HG03039 (cell line): Measurements from ENCODE around the gene MAP1LC3B2.

Experiments used
- ATAC-seq: cut with Tn5 transposase; IDR thresholded peaks from one replicate; pipeline ENCODE4 v1.9.1; 2021; ENCODE audit warnings: mild to moderate bottlenecking, moderate library complexity; ENCODE audit not compliant: unreplicated experiment

The MAP1LC3B2 gene

DNA sequence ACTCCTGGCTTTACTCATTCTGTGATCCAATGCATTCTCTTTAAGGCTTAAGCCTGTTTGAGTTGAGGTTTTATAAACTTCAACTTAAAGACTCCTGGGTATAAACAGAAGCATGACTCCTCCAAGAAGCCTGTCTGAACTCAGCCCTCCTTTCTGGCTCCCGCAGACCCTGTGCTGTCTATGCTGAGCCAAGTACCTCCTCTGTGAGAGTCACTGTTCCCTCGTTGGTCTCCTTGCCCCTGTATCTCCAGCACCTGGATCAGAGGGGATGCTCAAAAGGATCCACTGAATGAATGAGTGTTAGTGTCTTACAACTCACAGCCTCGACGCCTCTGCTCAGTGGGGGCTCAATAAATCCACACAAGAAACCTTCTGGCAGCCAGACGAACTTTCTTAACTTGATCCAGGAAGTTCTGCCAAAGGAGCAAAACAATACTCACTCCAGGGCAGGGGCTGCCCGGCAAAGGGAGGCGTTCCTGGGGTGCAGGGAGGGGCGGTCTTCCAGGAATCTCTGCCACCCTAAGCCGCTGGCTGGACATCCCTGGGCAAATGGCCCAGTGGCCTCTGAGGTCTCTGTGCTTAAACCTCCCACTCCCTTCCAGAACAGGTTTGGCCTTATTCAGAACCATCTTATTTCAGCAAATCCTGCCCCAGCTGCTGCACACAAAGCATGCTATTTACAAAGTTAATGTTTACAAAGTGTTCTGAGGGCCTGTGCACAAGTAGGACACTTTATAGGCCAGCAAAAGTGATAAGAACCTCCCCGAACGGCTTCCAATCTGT is 32.9 kb downstream of the MAP1LC3B2 start:
- ATAC-seq, result no peak

GRCh38 chr12:116592731-116593130 is 33.5 kb downstream of the MAP1LC3B2 start:
- ATAC-seq, result no peak

GRCh38 chr12:116594325-116595038 is 35.3 kb downstream of the MAP1LC3B2 start:
- ATAC-seq, result no peak

- no peak for ATAC-seq
These were observed 36.0 kb downstream of the MAP1LC3B2 start for GRCh38 chr12:116595186-116595585.

DNA sequence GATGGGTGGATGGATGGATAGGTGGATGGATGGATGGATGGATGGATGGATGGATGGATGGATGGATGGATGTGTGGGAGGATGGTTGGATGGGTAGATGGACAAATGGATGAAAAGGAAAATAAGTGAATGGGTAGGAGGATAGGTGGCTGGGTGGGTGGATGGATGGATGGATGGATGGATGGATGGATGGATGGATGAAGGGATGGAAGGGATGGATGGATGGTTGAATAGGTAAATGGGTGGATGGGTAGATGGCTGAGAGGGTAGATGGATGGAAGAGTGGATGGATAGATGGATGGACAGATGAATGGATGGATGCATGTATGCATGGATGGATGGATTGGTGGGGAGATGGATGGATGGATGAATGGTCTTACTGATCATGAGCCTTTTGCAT is 36.5 kb downstream of the MAP1LC3B2 start:
- ATAC-seq, result no peak

GRCh38 chr12:116597886-116598285 is 38.7 kb downstream of the MAP1LC3B2 start:
- ATAC-seq, result no peak

GRCh38 chr12:116598311-116599284 is 39.4 kb downstream of the MAP1LC3B2 start:
- ATAC-seq, result no peak

GRCh38 chr12:116599285-116600136 is 40.3 kb downstream of the MAP1LC3B2 start:
- ATAC-seq, result no peak

DNA sequence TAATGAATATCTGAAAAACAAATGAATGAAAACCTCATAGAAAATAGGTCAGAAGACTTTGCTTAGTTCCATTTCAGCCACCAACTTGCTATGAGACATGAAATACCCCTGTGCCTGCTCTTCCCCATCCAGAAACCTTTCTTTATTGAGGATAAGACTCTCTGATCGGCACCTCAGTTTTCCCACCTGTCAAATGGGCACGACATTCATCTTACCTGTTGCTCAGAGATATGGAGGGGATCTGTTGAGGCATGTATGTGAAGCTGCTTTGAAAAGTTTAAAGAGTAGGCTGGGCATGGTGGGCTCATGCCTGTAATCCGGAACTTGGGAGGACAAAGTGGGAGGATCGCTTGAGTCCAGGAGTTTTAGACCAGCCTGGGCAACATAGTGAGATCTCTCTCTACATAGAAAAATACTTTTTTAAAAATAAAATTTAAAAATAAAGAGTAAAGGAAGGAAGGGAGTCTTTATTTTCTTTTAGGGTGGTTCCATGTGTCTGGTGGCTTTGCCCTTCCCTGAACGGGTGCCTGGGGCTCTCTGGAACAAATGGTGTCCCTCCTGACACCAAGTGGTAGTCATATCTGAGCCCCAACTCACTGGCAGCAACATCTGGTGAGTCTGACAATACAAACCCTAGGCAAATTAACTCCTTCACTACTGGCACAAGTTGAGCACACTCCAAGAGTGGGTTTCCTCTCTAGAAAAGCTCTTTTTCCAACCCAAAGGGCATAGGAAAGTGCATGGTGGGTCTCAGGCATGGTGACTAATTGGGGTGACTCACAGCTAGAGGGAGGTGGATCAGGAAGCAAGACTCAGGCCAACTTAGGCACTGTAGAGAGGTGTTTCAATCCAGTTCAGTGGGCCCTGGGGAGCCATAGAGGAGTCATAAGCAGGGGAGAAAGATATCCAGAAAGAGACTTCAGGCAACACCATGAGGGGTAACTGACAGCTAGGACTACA is 42.1 kb downstream of the MAP1LC3B2 start:
- no peak for ATAC-seq

GRCh38 chr12:116601933-116602810 is 43.0 kb downstream of the MAP1LC3B2 start:
- ATAC-seq, result no peak

GRCh38 chr12:116603546-116604177 is 44.5 kb downstream of the MAP1LC3B2 start:
- ATAC-seq, result no peak

DNA sequence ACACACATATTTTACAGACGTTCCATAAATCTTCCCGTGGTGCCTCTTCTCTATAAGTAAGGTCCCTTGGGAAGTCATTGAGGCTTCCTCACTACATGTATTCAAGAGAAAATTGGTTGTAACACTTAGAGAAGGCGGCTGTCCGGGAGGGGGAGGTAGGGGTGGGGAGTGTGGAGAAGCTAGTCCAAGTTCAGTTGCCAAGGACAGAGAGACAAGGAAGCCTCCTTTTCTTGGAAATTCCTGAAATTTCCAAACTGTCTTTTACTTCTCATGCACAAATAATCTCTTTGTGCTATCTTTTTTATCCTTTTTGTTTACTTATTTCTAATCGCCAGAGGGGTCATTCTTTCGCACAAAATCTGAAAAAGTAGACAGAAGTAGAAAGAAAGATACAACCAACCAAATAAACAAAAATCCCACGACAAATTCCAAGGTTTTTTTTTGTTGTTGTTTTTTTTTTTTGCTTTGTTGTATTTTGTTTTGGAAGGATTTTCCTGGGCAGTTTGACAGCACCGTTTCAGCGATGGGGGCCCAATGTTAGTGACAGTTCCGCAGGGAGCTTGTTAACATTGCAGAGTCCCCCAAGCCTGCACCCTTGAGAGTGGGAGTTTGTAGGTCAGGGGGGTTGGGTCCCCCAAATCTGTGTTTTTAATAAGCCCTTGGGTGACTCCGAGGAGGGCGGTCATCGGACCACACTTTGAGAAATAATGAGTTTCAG is 45.2 kb downstream of the MAP1LC3B2 start:
- no peak for ATAC-seq

GRCh38 chr12:116604951-116605641 is 45.9 kb downstream of the MAP1LC3B2 start:
- ATAC-seq, result no peak

- no peak for ATAC-seq
These were observed 47.2 kb downstream of the MAP1LC3B2 start for GRCh38 chr12:116606397-116606796.

- no peak for ATAC-seq
These were observed 47.9 kb downstream of the MAP1LC3B2 start for GRCh38 chr12:116607039-116607438.

- no peak for ATAC-seq
These were observed 50.3 kb downstream of the MAP1LC3B2 start for GRCh38 chr12:116609319-116610114.
